ENCODE results near the gene COL27A1.

Gene COL27A1

GRCh38 chr9:114284316-114285060, 129.2 kb downstream of the COL27A1 start:
- H3K36me3 Mint-ChIP-seq: no peaks in the 10 kb centered on the region

DNA sequence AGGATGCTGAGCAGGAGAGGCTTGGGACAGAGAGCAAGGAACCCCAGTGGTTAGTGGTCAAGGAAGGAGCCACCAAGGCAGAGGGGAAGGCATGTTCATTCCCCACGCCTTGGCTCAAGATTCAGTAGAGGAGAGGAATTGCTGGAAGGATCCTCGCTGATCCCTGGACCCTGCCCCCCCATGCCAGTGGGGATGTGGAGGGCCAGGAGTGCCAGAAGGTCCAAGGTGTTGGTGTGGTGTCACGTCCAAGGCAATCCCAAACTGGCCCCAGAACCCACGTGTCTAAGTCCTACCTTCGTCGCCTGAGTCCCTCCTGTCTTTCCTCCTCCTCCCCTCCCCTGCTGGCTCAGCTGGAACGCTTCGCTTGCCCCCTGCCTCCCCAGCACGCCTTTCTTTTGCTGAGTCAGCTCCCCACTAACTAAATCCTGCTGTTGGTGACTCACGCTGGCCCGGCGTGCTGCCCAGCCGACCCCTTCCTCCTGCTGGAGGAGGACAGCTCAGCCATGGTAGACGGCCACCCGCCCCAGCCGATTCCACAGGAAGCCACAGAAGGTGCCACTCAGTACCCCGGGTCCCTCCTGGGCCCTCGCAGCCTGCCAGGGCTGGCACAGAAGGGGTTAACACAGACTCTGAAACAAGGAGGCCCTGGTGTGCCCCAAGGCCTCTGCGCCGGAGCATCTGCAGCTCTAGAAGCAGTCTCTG, 130.0 kb downstream of the COL27A1 start:
- Mint-ChIP-seq H3K9me3 (no peaks in the 10 kb centered on the region), H3K27ac (no peak overlapping the region), H3K4me1 (no peaks in the 10 kb centered on the region), H3K4me3 (no peak overlapping the region), H3K36me3 (no peaks in the 10 kb centered on the region), H3K27me3 (peaks cover 8% of the 10 kb centered on the region)
- DNase-seq (ENCODE audit: low spot score in 2 of 2): no peak
- ATAC-seq (ENCODE audit: low read depth): no peak

More at GRCh38 chr9:114284316-114285060, 129.2 kb downstream of the COL27A1 start:
- H3K27me3 Mint-ChIP-seq: peaks cover 8% of the 10 kb centered on the region
- H3K4me1 Mint-ChIP-seq: no peaks in the 10 kb centered on the region
- H3K9me3 Mint-ChIP-seq: no peaks in the 10 kb centered on the region
- ATAC-seq (ENCODE audit: low read depth): no peak
- no peak overlapping the region for H3K4me3 Mint-ChIP-seq
- DNase-seq (ENCODE audit: low spot score in 2 of 2): no peak
- no peak overlapping the region for H3K27ac Mint-ChIP-seq

GRCh38 chr9:114286146-114286679, 130.9 kb downstream of the COL27A1 start:
- DNase-seq (ENCODE audit: low spot score in 2 of 2): no peak
- Mint-ChIP-seq H3K9me3 (no peaks in the 10 kb centered on the region), H3K27me3 (peaks cover 11% of the 10 kb centered on the region), H3K36me3 (no peaks in the 10 kb centered on the region), H3K4me1 (peaks cover 4% of the 10 kb centered on the region), H3K27ac (no peak overlapping the region), H3K4me3 (no peak overlapping the region)
- no peak for ATAC-seq (ENCODE audit: low read depth)

DNA sequence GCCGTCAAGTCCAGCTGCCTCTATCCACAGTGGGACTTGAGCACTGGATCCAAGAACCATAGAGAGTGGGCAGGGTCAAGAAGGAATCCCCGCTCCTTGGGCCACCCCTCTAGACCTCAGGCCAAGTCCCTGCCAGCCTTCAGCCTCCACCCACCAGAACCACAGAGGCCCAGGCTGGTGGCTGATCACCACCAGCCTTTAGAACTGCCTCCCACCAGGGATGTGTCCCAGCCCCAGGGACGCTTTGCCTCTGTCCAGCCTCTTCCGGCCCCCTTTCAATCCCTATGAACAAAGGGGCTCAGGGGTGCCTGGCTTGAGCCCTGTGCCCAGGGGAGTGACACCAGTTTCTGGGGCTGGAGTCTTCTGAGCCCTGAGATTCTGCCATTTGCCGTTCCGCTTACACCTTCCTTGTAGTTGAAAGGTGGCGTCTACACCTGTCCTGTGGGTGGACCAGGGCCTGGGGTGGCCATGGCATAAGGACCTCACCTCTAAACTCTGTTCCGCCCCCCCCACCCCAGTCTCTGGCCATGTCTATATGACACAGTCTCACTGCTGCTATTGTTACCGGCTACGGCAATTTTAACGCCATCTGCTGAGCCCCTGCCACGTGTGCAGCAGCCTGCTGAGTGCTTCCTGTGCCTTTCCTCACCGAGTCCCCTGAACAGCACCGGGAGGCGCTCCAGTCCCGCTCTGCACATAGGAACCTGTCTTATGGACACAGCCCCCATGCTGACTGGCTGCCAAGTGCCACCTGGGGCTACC, 131.8 kb downstream of the COL27A1 start:
- H3K4me1 Mint-ChIP-seq: peaks cover 4% of the 10 kb centered on the region
- no peak for ATAC-seq (ENCODE audit: low read depth)
- H3K27ac Mint-ChIP-seq: no peak overlapping the region
- no peaks in the 10 kb centered on the region for H3K36me3 Mint-ChIP-seq
- H3K27me3 Mint-ChIP-seq: peaks cover 11% of the 10 kb centered on the region
- no peak for DNase-seq (ENCODE audit: low spot score in 2 of 2)
- H3K4me3 Mint-ChIP-seq: no peak overlapping the region
- H3K9me3 Mint-ChIP-seq: no peaks in the 10 kb centered on the region

- no peak for DNase-seq (ENCODE audit: low spot score in 2 of 2)
- no peaks in the 10 kb centered on the region for H3K36me3 Mint-ChIP-seq
- H3K4me3 Mint-ChIP-seq: no peak overlapping the region
- H3K9me3 Mint-ChIP-seq: no peaks in the 10 kb centered on the region
- no peak overlapping the region for H3K27ac Mint-ChIP-seq
- ATAC-seq (ENCODE audit: low read depth): no peak
- H3K27me3 Mint-ChIP-seq: peaks cover 11% of the 10 kb centered on the region
- H3K4me1 Mint-ChIP-seq: peaks cover 4% of the 10 kb centered on the region
Measured at GRCh38 chr9:114287763-114288192, 132.4 kb downstream of the COL27A1 start.

GRCh38 chr9:114288193-114289091, 133.1 kb downstream of the COL27A1 start:
- Mint-ChIP-seq H3K4me1 (peaks cover 4% of the 10 kb centered on the region), H3K27me3 (peaks cover 11% of the 10 kb centered on the region), H3K27ac (no peak overlapping the region), H3K4me3 (no peak overlapping the region), H3K36me3 (no peaks in the 10 kb centered on the region), H3K9me3 (no peaks in the 10 kb centered on the region)
- no peak for ATAC-seq (ENCODE audit: low read depth)
- no peak for DNase-seq (ENCODE audit: low spot score in 2 of 2)

GRCh38 chr9:114289106-114289505, 133.8 kb downstream of the COL27A1 start:
- no peaks in the 10 kb centered on the region for H3K36me3 Mint-ChIP-seq
- no peaks in the 10 kb centered on the region for H3K9me3 Mint-ChIP-seq
- H3K4me3 Mint-ChIP-seq: no peak overlapping the region
- H3K27me3 Mint-ChIP-seq: peaks cover 10% of the 10 kb centered on the region
- no peak overlapping the region for H3K27ac Mint-ChIP-seq
- H3K4me1 Mint-ChIP-seq: peaks cover 4% of the 10 kb centered on the region
- no peak for DNase-seq (ENCODE audit: low spot score in 2 of 2)
- ATAC-seq (ENCODE audit: low read depth): no peak

GRCh38 chr9:114289571-114290481, 134.5 kb downstream of the COL27A1 start:
- ATAC-seq (ENCODE audit: low read depth) (no peak), DNase-seq (ENCODE audit: low spot score in 2 of 2) (no peak)
- no peak overlapping the region for H3K27ac Mint-ChIP-seq
- H3K4me3 Mint-ChIP-seq: no peak overlapping the region
- peaks cover 10% of the 10 kb centered on the region for H3K27me3 Mint-ChIP-seq
- H3K36me3 Mint-ChIP-seq: no peaks in the 10 kb centered on the region
- H3K4me1 Mint-ChIP-seq: peaks cover 4% of the 10 kb centered on the region
- H3K9me3 Mint-ChIP-seq: no peaks in the 10 kb centered on the region

- ATAC-seq (ENCODE audit: low read depth) (no peak), DNase-seq (ENCODE audit: low spot score in 2 of 2) (no peak)
- Mint-ChIP-seq H3K36me3 (no peaks in the 10 kb centered on the region), H3K27ac (no peak overlapping the region), H3K4me3 (no peak overlapping the region), H3K9me3 (peaks cover 4% of the 10 kb centered on the region), H3K27me3 (peaks cover 8% of the 10 kb centered on the region), H3K4me1 (peaks cover 4% of the 10 kb centered on the region)
Measured at GRCh38 chr9:114290561-114290986, 135.2 kb downstream of the COL27A1 start.

DNA sequence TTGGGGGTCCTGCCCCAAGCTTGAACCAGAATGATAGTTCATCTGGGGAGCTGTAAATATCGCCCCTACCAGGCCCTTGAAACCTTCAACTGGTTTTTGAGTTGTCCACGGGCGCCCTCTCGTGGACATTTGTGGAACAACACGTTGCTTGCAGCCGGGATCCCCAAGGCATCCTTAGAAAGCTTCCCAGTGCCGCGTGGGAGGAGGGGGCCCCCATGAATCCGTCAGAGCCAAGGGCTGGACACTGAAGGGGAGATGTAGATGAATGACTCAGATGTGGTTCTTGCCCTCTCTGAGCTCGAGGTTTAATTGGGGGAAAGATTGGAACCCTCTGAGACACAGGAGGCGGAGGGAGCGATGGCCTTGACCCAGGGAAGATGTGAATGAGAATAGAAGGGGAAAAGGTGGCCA, 135.7 kb downstream of the COL27A1 start:
- Mint-ChIP-seq H3K9me3 (peaks cover 8% of the 10 kb centered on the region), H3K4me1 (peaks cover 4% of the 10 kb centered on the region), H3K4me3 (no peak overlapping the region), H3K27me3 (peaks cover 6% of the 10 kb centered on the region), H3K36me3 (no peaks in the 10 kb centered on the region), H3K27ac (no peak overlapping the region)
- DNase-seq (ENCODE audit: low spot score in 2 of 2) (peak; percentile 71 to 76), ATAC-seq (ENCODE audit: low read depth) (peak; percentile 48)

GRCh38 chr9:114291886-114292590, 136.7 kb downstream of the COL27A1 start:
- Mint-ChIP-seq H3K36me3 (no peaks in the 10 kb centered on the region), H3K9me3 (peaks cover 10% of the 10 kb centered on the region), H3K4me1 (peaks cover 4% of the 10 kb centered on the region)

DNA sequence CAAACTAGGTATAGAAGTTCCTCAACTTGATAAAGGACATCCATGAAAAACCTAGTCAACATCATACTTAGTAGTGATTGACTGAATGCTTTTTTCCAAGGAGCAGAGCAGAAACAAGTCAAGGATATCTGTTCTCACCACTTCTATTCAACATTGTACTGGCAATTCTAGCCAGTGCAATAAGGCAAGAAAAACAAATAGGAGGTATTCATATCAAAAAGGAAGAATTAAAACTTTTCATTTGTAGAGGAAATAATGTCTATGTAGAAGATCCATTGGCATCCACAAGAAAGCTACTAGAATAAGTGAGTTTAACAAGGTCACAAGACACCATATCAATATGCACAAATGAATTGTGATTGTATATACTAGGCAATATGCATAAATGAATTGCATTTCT, 139.3 kb downstream of the COL27A1 start:
- no peaks in the 10 kb centered on the region for H3K36me3 Mint-ChIP-seq
- H3K27ac Mint-ChIP-seq: no peak overlapping the region
- H3K9me3 Mint-ChIP-seq: peaks cover 10% of the 10 kb centered on the region
- no peak for DNase-seq (ENCODE audit: low spot score in 2 of 2)
- H3K4me1 Mint-ChIP-seq: peaks cover 4% of the 10 kb centered on the region
- H3K4me3 Mint-ChIP-seq: no peak overlapping the region
- ATAC-seq (ENCODE audit: low read depth): no peak
- H3K27me3 Mint-ChIP-seq: peaks cover 6% of the 10 kb centered on the region

More at GRCh38 chr9:114291886-114292590, 136.7 kb downstream of the COL27A1 start:
- H3K4me3 Mint-ChIP-seq: no peak overlapping the region
- H3K27me3 Mint-ChIP-seq: peaks cover 6% of the 10 kb centered on the region
- no peak for ATAC-seq (ENCODE audit: low read depth)
- DNase-seq (ENCODE audit: low spot score in 2 of 2): no peak
- no peak overlapping the region for H3K27ac Mint-ChIP-seq
